GM15510 (cell line): ENCODE data around the gene RUBCN.

Source experiments
- POLR2A ChIP-seq: IDR thresholded peaks from 3 replicates; pipeline ENCODE4 v1.6.1; 2011; ENCODE audit warnings: borderline replicate concordance; ENCODE audit not compliant: insufficient read length; ENCODE audit errors: extremely low read depth

Gene RUBCN

DNA sequence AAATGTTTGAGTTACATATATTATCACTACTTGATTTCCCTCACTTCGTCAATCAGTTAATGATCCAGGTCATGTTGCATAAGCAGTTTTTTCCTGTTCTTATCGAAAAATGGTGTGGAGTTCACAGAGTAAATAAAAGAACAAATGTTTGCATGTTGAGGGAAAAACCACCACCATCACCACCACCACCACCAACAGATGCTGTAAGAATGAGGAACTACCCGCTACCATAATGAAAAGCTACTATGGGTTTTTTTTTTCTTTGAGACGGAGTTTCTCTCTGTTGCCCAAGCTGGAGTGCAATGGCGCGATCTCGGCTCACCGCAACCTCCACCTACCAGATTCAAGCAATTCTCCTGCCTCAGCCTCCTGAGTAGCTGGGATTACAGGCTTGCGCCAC lies 27.6 kb downstream of the RUBCN start:
- TF ChIP-seq POLR2A: no peak

DNA sequence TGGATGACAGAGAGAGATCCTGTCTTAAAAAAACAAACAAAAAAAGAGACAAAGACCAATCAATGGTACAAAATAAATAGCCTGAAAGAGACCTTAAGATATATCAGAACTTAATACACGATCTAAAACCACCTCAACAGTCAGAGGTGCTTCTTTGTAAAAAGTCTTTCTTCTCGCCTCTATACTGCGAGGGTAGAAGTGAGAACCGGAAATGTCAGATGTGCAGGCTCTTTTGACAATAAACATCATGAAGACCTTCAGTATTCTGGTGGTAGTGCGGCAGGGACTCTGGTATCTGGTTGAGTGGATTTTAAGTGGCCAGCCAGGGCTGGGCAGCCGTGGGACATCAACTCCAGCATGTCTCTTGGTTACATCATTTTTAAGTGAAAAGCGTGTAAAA lies 30.0 kb downstream of the RUBCN start:
- no peak for TF ChIP-seq POLR2A

DNA sequence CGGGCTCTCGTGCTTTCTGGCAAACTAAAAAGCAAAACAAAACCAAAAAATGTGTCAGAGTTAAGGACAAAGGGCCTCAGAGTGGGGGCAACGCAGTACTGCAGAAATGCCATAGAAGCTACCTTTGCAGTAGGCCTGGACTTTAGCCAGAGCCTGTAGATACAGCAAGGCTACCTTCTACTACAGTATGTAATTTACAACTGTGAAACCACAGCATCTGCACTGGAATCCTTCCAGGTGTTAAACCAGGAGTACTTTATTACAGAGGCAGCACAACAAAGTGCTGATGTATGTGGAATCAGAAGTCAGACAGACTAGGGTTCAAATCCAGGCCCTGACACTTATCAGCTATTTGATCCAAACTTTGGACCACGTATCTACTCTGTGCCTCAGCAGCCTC lies 34.9 kb downstream of the RUBCN start:
- TF ChIP-seq POLR2A: no peak

DNA sequence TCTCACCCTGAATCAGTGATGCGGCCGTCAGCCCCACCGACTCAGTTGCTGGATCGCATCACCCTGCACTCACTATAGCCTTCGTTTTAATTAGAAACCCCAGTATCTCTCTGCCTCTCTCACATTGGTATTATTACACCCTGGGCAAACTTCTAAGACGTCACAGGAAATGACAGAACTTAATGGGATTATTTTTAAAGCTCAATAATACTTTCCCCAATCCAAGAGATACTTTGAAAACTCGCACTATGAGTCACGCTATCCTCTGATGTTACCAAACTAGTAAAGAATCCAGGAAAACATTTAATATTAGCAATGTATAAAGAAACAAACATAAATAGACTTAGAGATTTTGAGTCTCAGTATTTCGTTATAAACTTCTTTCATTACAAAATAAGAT lies 36.6 kb downstream of the RUBCN start:
- no peak for TF ChIP-seq POLR2A

DNA sequence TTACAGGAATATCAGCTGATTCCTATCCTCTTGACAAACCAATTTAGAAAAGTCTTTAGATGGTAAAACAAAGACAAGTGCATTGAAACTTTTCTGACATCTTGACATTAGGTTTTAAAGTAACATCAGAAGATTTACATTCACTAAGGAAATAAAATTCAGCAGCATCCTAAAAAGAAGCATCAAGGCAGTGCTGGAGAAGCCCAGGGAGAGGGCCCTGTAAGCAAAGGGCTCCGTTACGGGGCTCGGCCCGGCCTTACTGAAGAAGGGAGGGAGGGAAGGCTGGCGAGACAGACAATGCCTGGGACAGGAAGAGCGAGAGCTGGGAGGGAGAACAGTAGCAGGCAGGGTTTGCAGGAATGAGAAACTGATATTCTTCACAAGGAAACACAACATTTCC lies 39.3 kb downstream of the RUBCN start:
- TF ChIP-seq POLR2A: no peak

DNA sequence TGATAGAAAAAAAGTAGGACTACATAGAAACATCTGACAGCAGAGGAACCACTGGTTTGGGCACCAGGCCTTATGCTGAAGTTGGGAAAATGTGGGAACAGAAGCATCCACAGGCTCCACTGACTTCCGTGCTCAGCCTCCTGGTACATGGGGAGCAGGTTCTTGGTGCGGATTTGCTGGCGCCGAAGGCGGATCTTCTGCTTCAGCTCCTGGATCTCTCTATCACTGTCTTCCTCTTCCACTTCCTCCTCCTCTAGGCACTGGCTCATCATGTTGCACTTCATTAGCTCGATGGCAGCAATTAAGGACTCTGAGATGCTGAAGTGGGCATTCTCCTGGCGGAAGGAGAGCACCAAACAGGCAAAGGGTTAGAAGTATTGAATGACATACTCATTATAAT lies 42.5 kb downstream of the RUBCN start:
- TF ChIP-seq POLR2A: no peak

DNA sequence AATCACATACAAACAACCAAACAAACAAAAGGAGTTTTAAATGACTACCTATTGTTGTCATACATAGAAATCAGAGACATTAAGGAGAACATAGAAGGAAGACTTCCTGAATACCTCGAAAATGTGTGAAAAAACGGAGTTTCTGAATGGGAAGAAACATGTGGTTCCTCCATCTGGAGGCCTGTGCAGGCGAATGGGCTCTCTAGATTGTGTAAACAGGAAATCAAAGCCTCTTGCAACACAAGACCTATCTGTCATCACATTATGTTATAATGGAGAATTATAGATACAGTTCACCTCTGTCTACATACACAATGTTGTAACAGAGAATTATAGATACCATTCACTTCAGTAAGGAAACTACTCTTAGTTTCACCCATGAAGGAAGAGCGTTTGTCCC lies 44.1 kb downstream of the RUBCN start:
- TF ChIP-seq POLR2A: no peak

DNA sequence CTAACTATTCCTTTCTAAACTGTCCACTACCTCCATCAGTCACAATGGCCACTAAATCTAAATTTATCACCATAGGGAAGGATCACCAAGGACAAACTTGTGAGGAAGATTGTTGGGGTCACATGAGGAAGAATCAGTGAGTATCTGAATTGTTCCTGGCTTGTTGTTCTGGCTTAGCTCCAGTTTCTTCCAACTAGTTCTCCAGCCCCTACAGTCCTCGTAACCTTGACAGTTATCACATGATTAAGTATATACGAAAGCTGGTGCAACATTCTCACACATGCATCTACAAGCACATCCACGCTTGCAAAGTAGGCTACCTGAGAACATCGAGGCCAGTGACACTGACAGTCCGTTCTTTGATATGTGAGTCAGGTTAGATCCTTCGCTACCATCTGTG lies 46.0 kb downstream of the RUBCN start:
- no peak for TF ChIP-seq POLR2A

DNA sequence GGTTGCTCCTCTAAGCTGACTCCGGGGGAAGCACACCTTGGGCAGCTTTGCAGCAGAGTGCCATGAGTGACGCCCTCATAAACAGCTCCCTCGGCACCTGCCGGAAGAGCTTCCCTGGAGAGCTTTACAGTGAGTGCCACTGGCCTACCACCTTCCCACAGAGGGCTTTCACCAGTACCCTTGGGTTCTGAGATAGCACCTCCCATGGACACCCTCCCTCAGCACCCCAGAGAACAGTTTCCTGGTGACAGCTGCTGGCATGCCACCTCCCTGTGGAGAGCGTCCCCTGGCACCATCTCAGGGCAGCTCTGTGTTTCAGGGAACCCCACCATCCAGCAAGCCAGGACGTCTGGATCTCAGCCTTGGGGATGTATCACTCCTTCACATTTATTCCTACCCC lies 49.1 kb downstream of the RUBCN start:
- no peak for TF ChIP-seq POLR2A

DNA sequence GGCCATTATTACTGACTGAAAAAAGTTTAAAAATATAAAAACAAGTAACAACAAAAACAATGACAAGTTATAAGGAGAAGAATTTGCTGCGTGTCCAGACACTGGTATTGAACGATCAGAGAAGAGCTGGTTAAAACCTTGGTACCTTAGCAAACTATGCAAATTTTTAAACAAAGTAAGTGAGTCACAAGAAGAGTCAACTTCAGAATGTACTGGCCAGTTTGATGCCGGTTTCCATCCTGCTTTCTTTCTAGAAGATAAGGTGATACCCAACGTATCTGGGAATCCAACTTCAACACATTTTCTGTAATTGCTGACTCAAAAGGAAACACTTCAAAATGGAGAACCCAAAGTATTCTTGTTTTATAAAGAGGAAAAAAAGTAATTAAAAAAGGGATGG lies 49.8 kb downstream of the RUBCN start:
- TF ChIP-seq POLR2A: no peak

DNA sequence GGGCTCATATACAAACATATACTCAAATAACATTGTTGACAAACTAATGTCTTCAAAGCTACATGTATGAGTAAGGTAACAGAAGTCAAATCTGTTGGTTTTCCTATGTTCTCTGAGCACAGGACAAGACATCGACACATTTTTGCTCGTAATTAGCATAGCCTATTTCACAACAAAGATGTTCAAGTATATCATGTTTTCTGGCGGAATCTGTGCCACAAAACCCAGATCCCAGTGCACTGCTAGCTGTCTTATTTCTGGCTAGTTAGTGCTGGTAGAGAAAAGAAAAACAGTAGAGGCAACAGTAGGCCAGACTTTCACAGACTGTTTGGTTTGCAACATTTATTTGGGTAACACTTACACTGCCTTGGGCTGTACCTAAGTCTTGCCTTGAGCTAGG lies 51.2 kb downstream of the RUBCN start:
- no peak for TF ChIP-seq POLR2A

DNA sequence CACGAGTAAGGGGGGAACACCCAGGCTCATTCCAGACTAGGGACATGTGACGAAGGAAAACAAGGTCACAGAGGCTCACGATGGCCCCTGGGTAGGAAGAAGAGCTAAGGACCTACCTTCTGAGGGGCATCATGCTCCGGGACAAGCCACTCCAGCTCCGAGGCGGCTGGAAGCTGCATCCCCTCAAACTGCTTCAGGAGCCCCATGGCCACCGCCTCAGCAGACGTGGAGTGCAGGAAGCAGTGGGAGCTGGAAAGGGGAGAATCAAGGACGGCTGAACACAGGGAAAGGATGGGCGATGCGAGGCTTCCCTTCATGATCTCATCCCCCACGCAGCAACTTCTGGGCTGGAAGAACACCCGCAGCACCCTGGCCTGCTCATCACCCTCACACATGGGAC lies 53.5 kb downstream of the RUBCN start:
- TF ChIP-seq POLR2A: no peak

DNA sequence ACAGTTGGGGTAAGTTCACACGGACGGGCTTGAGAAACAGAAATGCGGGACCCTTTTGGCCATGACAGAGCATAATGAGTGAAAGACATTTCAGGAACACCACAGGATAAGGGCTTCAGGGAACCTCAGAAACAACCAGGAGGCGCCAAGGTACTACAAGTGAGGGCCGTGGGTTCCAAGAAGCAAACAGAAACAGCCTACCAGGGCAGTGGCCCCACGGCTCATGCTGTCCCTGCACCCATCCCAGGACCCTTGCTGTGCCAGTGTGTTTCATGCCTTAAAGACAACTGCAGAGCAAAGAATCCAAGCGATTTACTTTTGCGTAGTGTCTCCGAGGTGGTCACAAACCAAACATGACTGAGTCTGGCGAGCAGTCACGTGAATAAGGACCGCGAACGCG lies 54.0 kb downstream of the RUBCN start:
- no peak for TF ChIP-seq POLR2A

DNA sequence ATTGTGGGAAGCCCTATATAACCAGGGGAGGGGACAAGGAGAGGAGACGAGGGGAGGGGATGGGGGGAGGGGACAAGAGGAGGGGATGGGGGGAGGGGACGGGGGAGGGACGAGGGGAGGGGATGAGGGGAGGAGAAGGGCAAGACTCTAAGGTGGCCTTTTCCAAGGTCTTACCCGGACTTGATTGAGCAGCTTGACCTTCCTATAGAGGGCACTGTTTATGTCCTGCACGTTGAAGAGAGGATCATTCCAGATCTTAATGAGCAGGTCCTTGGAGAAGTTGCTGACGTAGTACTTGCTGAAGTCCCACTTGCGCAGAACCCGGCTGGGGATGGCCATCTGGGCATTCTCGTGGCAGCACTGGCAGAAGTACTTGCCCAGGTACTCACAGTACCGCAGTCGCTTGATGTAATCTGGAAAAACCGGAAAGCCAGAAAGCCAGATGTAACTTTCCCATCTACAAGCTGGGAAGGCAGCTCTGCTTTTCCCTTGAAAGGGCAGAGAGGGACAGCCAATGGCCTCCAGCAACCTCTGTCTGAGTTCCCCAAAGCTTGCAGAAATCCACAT lies 55.7 kb downstream of the RUBCN start:
- TF ChIP-seq POLR2A: no peak

DNA sequence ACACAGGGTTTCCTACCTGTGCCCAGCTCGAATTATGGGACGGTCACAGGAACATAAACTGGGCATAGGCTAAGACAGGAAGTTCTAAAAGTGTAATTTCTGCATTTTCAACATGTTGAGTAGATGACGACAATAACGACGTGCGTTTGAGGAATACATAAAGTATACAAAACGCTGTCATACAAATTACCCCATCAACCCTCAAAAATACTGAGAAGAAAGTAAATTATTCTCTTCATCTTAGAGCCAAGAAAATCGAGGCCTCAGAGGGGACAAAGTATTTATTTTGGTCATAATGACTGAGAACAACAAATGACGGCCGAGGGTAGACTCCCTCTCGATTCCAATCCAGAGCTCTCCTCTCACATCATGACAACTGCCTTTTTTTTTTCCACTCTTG lies 60.8 kb downstream of the RUBCN start:
- no peak for TF ChIP-seq POLR2A

DNA sequence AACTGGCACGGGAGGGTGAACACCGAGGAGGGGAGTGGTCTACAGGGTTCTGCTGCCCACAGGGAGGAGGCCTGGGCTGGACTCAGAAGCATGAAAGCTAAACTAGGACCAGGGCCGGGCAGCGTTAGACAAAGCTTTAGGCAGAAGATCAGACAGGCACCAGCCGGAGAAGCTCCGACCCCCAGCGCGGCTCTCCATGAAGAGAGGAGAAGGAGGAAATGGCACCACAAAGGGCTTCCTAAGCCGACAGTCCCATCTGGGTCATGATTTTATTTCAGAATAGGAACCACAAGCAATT lies 61.2 kb downstream of the RUBCN start:
- no peak for TF ChIP-seq POLR2A

DNA sequence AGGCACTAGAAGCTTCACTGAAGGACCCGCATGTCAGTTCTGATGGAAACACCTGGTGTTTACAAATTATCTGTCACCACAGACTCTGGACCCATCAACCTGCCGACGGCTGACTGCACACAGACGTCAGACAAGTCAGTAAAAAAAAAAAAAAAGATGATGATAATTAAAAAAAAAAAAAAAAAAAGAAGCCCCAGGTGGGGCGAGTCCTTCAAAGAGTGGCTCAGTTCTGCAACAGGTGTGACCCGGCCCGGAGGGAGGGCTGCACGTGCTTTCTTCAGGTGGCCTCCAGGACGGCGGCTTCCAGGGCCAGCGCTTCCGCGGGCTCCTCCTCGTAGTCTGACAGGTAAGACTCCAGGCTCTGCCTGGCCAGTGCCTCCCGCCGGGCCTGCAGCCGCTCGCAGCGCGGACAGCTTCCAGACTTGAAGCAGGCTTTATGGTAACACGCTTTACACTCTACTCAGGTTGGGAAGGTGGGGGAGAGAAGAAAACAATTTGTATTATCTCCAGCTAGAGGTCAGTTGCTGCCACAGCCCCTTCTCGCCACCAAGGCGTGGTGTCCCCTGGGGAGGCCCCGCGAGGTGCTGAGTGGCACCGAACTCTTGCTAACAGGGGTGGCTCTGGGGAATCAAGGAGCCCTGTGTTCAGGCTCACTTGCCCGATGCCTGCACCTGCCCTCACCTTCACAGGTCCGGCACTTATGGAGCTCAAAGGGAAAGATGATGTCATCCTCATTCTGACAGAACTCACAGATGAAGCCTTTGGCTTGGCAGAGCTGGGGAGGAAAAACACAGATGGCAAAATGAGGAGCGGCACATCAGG lies 61.8 kb downstream of the RUBCN start:
- TF ChIP-seq POLR2A: no peak

DNA sequence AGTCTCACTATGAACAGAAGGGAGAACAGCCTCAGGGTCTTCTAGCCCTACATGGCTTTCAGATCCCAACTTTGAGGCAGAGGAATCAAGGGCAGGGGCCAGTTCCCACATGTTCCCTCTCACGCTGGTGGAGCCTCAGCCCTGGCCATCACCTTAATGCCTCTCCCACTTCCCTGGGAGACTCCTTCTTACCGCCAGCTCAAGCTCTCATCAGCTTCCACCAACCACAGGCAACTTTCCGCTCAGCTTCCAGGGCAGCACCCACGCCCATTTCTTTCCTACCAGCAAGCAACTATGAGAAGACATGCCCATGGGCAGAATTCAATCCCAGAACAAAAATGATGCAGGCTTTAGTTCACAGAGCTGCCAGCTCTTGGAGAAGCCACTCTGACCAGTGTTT lies 63.5 kb downstream of the RUBCN start:
- no peak for TF ChIP-seq POLR2A

DNA sequence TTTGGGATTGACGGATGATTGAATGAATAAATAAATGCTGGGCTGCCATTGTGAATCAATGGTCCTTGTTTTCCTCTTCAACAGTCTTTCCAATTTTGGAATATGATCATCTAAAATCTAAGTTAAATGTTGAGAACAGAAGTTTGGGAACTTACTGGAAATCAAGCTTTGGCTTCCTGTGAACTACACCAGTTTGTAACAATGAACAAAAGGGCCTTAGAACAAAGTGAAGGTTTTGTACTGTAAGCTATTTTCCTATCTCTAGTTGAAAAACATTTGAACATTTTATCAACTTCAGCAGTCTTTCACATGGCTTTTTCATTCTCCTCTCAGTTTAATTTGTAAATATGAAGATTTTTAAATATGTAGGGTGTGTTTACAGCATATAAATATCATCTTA lies 66.3 kb downstream of the RUBCN start:
- TF ChIP-seq POLR2A: no peak
